Ishikawa (cell line): ENCODE measurements around the gene SPIB.

Experiments used
- NFIC ChIP-seq: IDR thresholded peaks from 2 replicates; pipeline ENCODE4 v1.6.1; 2012
- TAF1 ChIP-seq: IDR thresholded peaks from 2 replicates; pipeline ENCODE4 v1.6.1; 2012; ENCODE audit warnings: low read depth, mild to moderate bottlenecking
- YY1 ChIP-seq: IDR thresholded peaks from 2 replicates; pipeline ENCODE4 v1.6.1; 2012; ENCODE audit warnings: low read depth

GRCh38 chr19:50465000-50465399, 46.3 kb downstream of the SPIB start:
- TF ChIP-seq YY1 (no peak), TAF1 (no peak), NFIC (no peak)
